HuH-7 (cell line): ENCODE measurements around the gene WWOX.

ENCODE experiments used
- DNase-seq: peaks from one replicate; pipeline ENCODE4 v3.0.0; 2011; ENCODE audit warnings: low spot score

WWOX gene

DNA sequence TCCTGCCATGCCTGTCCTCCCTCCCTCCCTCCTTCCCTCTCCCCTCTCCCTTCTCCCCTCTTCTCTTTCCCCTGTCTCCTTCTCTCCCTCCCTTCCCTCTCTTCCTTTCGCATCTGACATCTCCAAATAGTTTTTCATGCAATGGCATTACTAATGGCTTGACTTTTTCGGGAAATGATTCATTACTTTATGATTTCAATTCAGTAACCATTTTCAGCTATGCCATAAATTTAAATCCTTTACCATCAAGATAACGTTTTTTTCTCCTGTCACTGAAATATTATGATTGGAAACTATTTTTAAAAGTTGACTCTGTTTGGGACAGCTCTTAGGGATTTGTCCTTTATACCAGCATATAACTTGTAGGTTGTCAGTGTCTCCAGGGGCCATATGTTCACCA lies 201.0 kb downstream of the WWOX start:
- no peak for DNase-seq

DNA sequence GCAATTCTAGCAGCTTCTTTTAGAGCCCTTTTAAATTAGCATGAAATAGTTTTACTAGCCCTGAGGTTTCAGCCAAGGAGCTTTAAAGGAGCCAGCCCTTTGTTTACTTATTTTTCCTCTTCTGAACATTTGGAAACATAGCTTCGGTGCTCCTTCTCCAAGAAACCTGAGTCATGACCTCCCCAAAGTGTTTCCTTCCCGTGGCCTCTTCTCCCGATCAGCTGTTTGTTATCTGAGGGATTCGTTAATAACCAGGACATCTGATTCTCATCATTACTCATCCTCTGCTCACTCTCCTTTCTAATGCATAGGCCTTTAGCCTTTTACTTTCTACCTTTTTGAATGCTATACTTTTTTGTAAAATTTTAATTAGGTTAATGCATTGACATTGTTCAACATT lies 204.5 kb downstream of the WWOX start:
- no peak for DNase-seq

DNA sequence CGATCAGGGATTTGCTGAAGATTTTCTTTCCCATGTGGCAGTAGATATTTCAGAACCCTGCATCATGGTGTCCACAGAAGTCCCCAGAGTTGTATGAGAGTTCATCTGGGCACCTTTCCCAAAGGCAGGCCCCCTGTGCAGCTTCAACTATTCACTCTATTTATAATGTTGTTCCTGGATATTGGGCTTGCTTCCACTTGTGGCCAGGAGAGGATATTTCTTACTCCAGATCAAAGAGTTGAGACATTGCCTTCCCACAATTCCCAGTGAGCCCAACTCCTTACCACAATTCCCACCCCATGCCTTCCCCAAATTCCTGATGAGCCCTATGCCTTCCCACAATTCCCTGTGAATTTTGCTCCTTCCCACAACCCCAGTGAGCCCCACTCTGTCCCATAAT lies 206.9 kb downstream of the WWOX start:
- DNase-seq: no peak

DNA sequence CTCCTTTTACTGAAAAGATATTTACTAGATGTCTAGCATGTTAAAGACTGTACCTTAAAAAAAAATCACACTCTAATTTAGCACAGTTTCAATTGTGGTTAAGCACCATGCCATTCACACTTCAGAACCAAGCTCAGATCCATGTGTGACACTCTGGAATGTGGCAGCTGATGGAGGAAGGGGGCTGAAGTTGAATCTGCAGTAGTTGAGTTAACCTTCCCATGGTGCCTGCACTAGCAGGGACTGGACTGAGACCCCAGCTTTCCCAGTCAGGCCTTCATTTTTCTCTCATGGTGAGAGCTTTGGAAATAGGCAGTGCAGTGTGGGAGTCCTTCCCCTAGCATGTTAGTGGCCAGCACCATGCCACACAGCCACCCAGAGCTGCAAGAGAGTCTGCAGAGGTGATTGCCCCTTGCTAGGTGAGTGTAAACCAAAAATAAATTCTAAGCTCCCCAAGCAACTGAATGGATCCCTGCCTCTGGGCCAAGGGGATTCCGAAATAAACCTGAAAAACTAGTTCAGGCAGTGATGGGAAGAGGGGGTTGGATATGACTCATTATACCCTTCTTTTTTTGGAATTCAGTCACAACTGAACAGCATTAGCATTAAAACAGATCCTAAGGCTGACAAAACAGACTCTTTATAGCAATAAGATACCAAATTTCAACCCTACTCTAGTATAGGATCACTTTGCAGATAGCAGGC lies 208.5 kb downstream of the WWOX start:
- DNase-seq: no peak

DNA sequence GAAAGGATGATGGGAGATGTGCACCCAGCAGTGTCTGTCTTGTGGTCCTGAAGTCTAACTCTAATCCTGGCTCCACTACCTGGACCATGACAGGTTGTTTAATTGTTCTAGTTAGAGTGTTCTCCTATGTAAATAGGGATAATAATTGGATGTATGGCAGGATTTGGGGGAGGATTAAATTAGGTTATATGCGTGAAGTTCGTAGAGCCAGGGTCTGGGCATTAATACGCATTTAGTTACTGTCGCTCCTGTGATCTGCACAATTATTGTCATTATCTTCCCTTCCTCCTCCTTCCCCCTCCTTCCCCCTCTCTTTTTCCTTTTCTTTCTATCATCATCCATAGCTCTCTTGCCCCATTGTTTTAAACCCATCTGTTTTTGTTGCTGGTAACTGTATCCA lies 210.3 kb downstream of the WWOX start:
- no peak for DNase-seq

DNA sequence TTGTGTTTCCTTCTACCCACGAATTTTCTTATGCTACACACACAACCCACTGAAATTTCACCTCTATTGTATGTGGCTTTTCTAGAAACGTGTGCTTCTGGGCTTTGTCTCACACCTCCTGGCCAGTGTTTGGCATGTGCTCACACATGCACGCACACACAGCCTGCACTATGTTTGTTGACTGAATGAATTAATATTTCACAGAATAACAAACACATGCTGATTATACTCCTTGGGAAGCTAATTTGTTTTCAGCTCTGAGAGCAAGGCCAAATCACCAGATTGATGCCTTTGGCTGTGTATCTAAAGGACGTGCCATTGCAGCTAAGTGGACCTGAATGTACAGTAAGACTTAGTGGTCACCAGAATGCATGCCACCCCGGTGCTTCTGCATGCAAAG lies 210.7 kb downstream of the WWOX start:
- DNase-seq: no peak

DNA sequence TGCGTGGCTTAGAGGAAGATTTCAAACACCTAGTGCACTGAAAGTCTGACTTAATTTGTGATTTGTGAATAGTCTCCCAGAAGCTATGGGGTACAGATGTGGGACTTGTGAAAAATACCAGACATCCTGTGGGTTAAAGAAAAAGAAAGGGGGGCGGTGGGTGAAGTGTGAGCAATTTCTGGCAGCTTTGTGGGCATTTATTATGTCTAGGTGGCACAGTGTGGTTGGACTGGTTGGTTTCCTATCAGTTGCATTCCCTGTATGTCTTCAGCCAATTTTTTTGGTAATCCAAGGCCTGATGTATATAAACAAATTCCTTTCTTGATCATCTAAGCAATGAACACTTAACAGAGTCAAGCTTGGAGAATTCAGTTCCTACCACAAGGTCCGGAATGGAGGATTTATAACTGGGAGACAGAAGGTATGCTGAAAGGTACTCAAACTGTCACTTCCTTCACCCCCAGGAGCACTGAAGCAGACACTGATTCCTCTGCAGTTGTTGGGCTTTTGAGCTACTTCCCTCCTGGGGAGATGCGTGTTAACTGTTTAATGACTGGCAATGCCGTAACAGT lies 211.6 kb downstream of the WWOX start:
- no peak for DNase-seq

DNA sequence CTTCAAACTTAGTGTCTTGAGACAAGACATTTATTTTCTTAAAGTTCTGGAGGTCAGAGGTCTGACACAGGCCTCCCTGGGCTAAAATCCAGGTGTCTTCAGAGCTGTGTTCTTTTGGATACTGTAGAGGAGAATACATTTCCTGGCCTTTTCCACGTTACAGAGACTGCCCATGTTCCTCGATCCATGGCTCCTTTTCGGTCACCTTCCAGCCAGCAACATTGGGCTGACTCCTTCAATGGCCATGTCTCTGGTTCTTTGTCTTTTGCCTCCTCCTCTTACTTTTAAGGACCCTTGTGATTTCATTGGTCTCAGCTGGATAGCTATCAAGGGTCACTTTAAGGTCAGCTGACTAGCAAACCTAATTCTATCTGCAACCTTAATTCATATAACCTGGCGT lies 212.4 kb downstream of the WWOX start:
- no peak for DNase-seq

DNA sequence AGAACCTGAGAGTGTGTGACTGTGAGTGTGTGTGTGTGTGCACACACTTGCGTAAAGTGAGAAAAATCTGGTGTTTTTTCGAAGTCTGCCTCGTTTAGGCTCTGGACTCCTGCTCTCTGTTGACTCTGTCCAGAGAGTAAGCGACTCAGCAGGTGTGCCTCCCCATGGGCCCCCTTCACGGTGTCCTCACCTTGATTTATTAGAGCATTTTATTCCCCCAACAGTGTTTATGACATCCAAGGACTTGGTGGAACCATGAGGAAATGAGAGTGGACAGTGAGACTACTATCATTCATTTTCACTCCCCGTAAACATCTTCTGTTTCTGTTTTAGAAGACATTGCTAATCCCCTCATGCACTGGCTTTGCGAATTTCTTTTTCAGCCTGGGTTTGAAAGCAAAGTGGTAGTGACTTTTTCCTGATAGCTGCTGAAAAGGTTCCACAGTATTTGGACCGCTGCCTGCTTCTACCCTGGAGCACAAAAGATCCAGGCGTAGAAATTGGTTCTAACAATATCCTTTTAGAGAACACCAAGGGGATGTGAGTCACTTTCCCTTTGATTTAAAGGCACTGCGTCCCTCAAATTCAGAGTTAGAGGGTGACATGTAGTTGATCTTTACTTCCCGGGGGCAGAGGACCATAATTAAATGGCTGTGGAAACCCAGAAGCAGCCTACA lies 218.2 kb downstream of the WWOX start:
- no peak for DNase-seq

DNA sequence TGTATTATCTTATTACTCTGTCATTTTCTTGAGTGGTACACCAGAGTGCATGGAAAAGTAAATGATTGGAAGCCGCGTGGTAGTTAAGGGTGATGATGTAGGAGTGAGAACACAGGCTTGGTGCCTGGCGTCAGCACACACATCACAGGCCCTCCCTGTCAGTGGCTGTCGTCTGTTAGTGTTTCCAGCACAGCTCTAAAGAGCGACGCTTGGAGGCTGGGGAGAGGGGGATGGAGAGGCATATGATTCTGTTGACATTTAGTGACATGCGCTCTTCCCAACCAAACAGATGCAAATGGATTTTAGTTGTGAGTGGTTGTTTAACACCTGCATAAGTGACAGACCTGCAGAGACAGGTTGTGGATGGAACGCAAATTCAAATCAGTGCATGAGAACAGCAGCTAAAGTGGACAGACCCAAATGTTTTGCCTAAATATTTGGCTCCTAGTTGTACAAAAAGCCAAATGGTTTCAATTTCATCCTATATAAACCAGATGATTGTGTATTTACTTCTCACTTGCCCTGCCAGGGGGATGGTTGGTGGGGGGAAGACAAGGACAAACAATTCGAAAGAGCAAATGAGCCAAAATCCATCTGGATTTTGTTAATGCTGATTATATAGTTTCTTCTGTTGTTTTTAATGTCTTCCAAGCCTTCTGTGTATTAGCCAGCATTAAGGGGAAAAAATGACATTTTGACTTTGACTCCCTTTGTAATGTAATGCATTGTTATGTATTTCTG lies 222.3 kb downstream of the WWOX start:
- DNase-seq: no peak

DNA sequence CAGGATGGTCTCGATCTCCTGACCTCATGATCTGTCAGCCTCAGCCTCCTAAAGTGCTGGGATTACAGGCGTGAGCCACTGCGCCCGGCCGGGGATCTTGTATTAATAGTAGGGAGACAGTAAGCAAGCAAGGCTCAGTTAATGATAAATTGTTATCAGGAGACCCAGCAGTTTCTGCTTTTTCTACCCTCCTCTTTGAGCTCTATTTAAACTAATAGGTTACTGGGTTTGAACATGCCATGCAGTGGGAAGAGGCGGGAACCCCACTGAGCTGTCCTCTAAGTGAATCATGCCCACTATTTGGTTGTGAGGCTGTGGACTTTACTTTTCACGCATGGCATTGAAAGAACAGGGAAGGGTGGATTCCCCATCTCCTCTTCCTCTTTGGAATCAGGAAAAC lies 223.9 kb downstream of the WWOX start:
- no peak for DNase-seq

DNA sequence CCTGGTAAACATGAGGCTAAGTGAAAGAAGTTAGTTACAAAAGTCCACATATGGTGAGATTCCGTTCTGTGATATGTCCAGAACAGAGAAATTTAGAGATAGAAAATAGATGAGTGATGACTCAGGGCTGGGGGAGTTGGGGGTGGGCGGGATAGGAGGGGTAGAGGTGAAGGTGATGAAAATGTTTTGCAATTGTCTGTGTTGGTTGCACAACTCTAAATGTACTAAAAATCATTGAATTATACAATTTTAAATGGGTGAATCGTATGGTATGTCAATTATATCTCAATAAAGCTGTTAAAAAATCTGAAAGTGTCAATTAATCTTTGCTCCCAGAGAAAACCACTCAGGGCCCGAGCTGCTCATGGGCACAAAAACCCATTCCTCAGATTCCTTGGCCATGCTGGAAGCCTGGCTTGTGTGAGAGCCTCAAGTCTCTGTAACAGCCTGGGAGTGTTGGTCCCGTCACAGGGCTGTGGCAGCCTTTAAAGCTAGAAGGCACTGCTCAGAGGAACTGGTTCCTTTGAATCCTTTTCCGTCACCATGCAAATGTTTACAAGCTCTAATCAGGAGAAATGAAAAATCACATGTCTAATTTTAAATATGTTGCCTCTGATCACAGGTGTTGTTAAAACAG lies 225.3 kb downstream of the WWOX start:
- no peak for DNase-seq

DNA sequence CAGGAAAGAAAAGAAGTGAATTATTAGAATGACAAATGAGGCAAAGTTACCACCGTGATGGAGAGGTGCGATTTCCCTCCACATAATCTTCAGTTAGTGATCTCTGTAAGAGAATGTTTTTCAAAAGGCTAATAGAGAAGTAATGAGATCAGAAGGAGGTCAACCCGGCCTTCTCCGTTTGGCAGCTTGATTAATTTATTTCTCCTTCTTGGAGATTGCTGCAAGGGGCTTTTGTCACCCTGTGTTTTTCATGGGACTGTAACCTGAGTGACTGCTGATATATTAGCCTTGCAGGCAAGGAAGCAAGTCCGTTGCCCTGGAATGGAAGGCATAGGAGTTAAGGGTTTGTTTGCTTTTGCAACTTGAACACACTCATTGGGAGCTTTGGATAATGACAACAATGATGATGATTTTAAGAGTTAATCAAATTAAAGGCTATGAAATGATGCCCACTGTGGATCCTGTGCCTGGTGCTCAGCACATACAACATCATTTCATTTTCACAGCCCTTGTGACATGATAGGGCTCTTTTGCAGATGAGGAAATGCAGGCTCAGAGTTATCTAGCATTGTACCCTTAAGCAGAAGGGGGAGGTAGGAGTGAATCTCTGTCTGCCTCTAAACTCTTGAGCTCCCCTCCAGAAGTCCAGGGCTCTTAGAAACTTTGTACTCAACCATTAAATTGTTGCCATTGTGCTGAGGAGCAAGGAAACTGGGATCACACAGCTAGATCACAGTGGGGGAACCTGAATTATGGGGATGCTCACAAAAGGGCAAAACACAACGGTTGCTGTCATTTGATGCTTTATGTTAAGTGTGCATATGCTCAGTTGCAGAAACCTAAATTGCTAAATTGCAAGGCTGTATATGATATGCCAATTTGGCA lies 226.3 kb downstream of the WWOX start:
- DNase-seq: no peak

DNA sequence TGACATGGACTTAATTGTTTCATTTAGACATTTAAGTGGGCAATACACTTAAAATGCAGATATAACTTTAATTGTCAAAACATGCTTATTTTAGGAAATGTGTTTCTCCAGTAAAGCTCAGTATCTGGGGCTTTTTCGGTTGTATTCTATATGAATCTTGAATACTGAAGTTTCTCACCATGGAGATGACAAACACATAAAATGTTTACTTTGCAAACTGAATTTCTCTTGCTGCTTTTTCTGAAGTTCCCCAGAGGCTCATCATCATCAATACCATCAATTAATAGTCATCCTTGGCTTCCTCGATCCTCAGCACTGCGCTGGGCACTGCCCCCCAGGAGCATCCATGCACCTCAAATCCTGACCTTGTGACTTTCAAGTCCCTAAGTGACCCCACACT lies 227.3 kb downstream of the WWOX start:
- DNase-seq: no peak

DNA sequence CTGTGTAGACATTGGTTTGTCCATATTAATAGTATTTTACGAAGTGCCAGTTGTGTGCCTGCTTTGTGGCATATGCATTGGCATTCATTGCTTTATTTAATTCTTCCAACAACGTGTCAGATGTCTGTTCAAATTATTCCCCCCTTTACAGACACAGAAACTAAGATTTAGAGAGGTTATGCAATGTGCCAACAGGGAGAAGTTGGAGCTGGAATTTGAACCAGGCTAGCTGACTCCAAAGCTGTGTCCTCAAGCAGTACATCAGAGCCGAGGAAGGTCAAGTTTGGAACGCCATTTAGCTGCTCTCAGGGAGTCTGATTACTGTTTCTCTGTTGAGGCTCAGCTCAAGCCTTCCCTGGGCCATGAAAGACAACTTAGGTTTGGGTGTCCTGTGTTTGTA lies 232.3 kb downstream of the WWOX start:
- no peak for DNase-seq

DNA sequence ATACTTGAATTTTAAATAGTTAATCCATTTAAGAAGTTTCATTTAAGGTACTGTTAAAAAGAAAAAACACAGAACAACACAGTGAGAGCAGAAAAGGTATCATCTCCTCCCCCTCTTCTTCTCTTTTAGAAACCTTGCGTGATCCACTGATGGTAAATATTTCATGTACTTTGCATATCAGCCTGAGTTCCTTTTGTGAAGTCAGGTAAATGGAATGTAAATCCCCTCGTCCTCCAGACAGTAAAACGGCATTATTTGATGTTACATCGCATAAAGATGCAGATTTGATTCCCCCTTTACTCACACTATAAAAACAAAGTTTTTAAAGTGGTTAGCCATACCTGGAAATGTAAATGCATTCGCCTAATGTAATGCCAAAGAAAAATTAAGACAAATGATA lies 234.4 kb downstream of the WWOX start:
- DNase-seq: no peak

DNA sequence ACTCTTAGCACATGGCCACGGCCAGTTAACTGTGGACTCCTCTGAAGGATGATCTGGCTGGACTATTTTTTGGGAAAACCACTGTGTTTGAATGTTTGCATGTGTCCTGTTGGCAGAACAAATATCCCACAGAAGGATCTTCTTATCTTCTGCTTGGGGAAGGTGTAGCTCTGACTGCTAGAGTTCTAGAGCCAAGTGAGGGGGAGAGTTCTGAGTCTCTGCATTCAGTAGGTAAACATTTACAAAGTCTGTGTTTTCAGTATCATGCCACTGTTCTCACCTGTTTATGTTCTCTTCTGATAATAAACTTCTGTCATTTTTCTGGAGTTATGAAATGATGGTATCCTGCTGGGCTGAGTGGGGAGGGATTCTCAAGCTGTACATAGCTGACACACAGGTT lies 241.1 kb downstream of the WWOX start:
- no peak for DNase-seq

DNA sequence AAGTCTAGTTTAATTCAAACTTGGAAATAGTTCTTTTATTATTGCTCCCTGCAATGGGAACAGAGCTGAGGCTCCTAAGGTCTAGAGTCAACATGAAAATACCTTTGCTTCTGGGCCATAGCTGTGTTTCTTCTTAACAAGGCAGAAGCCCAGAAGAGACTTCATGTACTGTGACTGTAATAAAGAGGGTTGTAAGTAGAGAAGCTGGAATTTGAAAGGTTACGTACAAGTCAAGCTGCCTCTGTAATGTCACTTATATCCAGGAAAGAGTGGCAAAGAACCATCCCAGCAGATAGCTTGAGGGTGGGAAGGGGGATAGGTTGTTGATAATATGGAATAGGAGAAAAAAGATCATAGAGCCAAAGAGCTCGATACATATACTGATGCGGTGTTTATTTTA lies 248.6 kb downstream of the WWOX start:
- DNase-seq: no peak

DNA sequence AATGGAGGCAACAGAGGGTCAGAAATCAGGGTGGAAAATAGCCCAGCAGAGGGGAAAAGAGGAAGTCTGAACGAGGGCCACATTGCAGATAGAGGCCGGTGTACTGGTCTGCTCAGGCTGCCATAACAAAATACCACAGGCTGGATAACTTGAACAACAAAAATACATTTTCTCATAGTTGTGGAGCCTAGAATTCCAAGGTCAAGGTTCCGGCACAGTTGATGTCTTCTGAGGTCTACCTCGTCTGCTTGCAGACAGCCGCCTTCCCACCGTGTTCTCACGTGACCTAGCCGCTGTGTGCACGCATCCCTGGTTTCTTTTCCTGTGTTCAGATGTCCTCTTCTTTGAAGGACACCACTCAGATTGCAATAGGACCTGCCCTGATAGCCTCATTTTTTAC lies 249.4 kb downstream of the WWOX start:
- no peak for DNase-seq

DNA sequence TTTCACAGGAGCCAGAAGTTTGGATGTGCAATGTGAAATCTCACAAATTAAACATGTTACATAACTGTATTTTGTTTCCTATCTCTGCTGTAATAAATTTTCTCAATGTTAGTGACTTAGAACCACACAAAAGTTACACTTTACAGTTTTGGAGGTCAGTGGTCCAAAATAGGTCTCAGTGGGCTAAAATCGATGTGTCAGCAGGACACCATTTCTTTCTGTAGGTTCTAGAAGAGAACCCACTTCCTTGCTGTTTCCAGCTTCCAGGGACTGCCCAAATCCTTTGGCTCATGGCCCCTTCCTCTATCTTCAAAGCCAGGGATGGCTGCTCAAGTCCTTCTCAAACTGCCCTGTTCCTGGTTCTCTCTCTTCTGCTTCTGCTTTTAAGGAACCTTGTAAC lies 252.7 kb downstream of the WWOX start:
- DNase-seq: no peak

DNA sequence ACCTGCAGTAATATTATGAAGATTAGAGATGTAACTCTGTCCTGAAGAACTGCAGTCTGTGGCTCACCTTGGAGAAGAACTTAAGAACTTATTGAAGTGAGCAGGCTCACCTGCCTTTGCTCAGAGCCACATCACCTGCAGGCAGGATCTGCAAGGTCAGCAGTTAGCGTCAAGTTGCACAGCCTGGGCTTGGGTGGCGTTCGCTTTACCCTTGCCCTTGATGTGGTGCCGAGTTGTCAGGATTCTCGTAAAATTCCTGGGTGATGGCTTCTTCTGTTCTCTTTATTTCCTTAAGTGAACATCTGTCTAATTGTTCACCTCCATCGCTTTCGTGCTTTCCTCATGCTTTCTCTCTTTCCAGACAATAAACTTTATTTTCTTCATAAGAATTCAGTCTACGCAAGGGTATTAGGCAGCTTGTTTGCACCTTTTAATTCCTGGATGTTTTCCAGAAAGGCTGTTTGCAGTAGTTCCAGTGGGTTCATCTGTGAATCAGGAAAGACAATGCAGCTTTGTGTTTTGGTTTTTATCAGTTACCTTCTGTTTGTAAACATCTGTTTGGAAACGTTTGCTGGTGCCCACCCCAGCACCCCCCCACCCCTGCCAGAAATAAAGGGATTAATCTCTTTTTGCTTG lies 254.3 kb downstream of the WWOX start:
- DNase-seq: no peak
